Nephron progenitor cell (in vitro differentiated cells): ENCODE data around the gene SNTB2.
A peak's percentile ranks its signal among the peaks of the same experiment; 100 is the strongest.

Experiments
- DNase-seq: peaks from one replicate; pipeline ENCODE4 v3.0.0; 2021
- H3K27ac Mint-ChIP-seq: 2 replicates; pipeline ENCODE4 v1.8.0; 2021; ENCODE audit warnings: mild to moderate bottlenecking, moderate library complexity, mixed read lengths
- H3K27me3 Mint-ChIP-seq: 2 replicates; pipeline ENCODE4 v1.8.0; 2021; ENCODE audit warnings: mild to moderate bottlenecking, low read depth, mixed read lengths; ENCODE audit not compliant: poor library complexity
- H3K36me3 Mint-ChIP-seq: 2 replicates; pipeline ENCODE4 v1.8.0; 2021; ENCODE audit warnings: low read depth, mixed read lengths
- H3K4me1 Mint-ChIP-seq: 2 replicates; pipeline ENCODE4 v1.8.0; 2021; ENCODE audit warnings: mixed read lengths
- H3K4me3 Mint-ChIP-seq: 2 replicates; pipeline ENCODE4 v1.8.0; 2021; ENCODE audit warnings: mild to moderate bottlenecking, moderate library complexity, mixed read lengths
- H3K9me3 Mint-ChIP-seq: 2 replicates; pipeline ENCODE4 v1.8.0; 2021; ENCODE audit warnings: mild to moderate bottlenecking, moderate library complexity, mixed read lengths
- TF ChIP-seq, protein P1 (sequence below): fragments of 200-600 bp; sonication (generic); IDR thresholded peaks from 2 replicates; pipeline ENCODE4 v1.5.0; 2021; ENCODE audit warnings: antibody characterized with exemption

The SNTB2 gene

DNA sequence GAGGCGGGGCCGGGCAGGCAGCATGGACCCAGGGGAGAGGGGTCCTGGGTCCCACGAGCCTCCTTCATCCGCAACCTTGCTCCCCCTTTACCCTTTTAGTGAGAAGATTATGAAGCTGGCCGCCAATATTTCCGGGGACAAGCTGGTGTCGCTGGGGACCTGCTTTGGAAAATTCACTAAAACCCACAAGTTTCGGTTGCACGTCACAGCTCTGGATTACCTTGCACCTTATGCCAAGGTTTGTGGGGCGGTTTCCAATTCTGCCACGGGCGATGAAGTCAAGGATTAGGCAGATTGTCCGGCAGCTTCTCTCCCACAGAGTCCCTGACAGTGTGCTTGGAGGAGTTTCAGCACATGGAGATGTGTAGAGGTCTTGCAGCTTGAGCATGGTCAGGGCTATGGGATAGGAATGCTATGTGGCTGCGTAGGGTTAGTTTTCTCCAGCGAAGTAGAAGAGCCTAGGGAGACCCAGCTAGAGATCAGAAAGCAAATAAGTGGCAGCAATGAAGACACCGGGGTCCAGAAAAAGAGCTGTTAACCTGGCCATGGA, 153.2 kb downstream of the SNTB2 start:
- H3K27me3 Mint-ChIP-seq: peaks cover 3% of the 10 kb centered on the region
- peak overlapping the region; percentile 95 for H3K27ac Mint-ChIP-seq
- peak overlapping the region; percentile 100 for H3K4me3 Mint-ChIP-seq
- DNase-seq: no peak
- peaks cover 42% of the 10 kb centered on the region for H3K4me1 Mint-ChIP-seq
- peaks cover 42% of the 10 kb centered on the region for H3K36me3 Mint-ChIP-seq
- no peaks in the 10 kb centered on the region for H3K9me3 Mint-ChIP-seq
- TF ChIP-seq, protein P1, sequence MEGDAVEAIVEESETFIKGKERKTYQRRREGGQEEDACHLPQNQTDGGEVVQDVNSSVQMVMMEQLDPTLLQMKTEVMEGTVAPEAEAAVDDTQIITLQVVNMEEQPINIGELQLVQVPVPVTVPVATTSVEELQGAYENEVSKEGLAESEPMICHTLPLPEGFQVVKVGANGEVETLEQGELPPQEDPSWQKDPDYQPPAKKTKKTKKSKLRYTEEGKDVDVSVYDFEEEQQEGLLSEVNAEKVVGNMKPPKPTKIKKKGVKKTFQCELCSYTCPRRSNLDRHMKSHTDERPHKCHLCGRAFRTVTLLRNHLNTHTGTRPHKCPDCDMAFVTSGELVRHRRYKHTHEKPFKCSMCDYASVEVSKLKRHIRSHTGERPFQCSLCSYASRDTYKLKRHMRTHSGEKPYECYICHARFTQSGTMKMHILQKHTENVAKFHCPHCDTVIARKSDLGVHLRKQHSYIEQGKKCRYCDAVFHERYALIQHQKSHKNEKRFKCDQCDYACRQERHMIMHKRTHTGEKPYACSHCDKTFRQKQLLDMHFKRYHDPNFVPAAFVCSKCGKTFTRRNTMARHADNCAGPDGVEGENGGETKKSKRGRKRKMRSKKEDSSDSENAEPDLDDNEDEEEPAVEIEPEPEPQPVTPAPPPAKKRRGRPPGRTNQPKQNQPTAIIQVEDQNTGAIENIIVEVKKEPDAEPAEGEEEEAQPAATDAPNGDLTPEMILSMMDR: no peak

- H3K9me3 Mint-ChIP-seq: no peaks in the 10 kb centered on the region
- no peak overlapping the region for H3K27ac Mint-ChIP-seq
- no peak overlapping the region for H3K4me3 Mint-ChIP-seq
- H3K4me1 Mint-ChIP-seq: peaks cover 22% of the 10 kb centered on the region
- no peak for DNase-seq
- TF ChIP-seq, protein P1: no peak
- H3K36me3 Mint-ChIP-seq: peaks cover 36% of the 10 kb centered on the region
- peaks cover 6% of the 10 kb centered on the region for H3K27me3 Mint-ChIP-seq
These were observed 157.2 kb downstream of the SNTB2 start for GRCh38 chr16:69344171-69344570.

GRCh38 chr16:69345923-69346322, 159.0 kb downstream of the SNTB2 start:
- Mint-ChIP-seq H3K27me3 (peaks cover 6% of the 10 kb centered on the region), H3K27ac (no peak overlapping the region)

DNA sequence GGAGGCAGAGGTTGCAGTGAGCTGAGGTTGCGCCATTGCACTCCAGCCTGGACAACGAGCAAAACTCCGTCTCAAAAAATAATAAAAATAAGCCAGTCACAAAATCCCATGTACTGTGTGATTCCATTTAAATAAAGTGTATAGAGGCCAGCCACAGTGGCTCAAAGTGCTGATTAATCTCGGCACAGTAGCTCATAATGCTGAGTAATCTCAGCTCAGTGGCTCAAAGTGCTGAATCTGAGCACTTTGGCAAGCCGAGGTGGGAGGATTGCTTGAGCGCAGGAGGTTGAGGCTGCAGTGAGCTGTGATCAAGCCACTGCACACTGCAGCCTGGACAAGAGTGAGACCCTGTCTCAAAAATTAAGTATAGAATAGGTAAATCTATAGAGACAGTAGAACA, 159.7 kb downstream of the SNTB2 start:
- H3K36me3 Mint-ChIP-seq: peaks cover 29% of the 10 kb centered on the region
- H3K27me3 Mint-ChIP-seq: peaks cover 6% of the 10 kb centered on the region
- TF ChIP-seq, protein P1: no peak
- H3K9me3 Mint-ChIP-seq: no peaks in the 10 kb centered on the region
- no peak for DNase-seq
- H3K4me1 Mint-ChIP-seq: no peaks in the 10 kb centered on the region
- no peak overlapping the region for H3K4me3 Mint-ChIP-seq
- H3K27ac Mint-ChIP-seq: no peak overlapping the region

More at GRCh38 chr16:69345923-69346322, 159.0 kb downstream of the SNTB2 start:
- peaks cover 36% of the 10 kb centered on the region for H3K36me3 Mint-ChIP-seq
- no peak for DNase-seq
- TF ChIP-seq, protein P1: no peak
- peaks cover 7% of the 10 kb centered on the region for H3K4me1 Mint-ChIP-seq
- H3K9me3 Mint-ChIP-seq: no peaks in the 10 kb centered on the region
- no peak overlapping the region for H3K4me3 Mint-ChIP-seq

GRCh38 chr16:69348222-69348621, 161.3 kb downstream of the SNTB2 start:
- TF ChIP-seq, protein P1: no peak
- Mint-ChIP-seq H3K36me3 (peaks cover 28% of the 10 kb centered on the region), H3K27me3 (peaks cover 6% of the 10 kb centered on the region), H3K9me3 (no peaks in the 10 kb centered on the region), H3K27ac (no peak overlapping the region), H3K4me1 (no peaks in the 10 kb centered on the region), H3K4me3 (no peak overlapping the region)
- no peak for DNase-seq

DNA sequence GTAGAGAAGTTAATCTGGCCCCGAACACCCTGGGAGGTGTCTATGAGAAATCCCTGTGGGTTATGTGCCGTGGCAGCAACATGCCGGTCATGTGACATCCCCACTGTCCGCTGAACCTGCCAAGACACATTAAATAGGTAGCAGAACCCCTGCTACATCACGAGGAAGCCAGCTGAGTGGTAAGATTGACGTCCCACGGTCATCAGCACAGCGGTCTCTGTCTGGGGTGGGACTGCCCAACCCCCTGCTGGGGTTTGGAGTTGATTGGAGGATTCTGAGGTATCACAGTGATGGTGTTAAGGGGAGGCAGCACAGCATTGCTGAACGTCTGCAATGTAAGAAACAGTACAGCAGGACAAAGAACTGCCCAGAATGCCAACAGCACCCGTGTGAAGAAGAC, 162.6 kb downstream of the SNTB2 start:
- TF ChIP-seq, protein P1: no peak
- no peak for DNase-seq
- peak overlapping the region; percentile 72 for H3K27ac Mint-ChIP-seq
- H3K36me3 Mint-ChIP-seq: peaks cover 26% of the 10 kb centered on the region
- no peak overlapping the region for H3K4me3 Mint-ChIP-seq
- H3K4me1 Mint-ChIP-seq: no peaks in the 10 kb centered on the region
- H3K9me3 Mint-ChIP-seq: no peaks in the 10 kb centered on the region
- H3K27me3 Mint-ChIP-seq: peaks cover 6% of the 10 kb centered on the region
